ENCODE measurements around the gene PWWP2A.
"Not testable (repeated sequence)": the region's sequence is repeated elsewhere in the genome, so short reads cannot be mapped to it uniquely, and the experiment has no call there.

PWWP2A gene, protein sequence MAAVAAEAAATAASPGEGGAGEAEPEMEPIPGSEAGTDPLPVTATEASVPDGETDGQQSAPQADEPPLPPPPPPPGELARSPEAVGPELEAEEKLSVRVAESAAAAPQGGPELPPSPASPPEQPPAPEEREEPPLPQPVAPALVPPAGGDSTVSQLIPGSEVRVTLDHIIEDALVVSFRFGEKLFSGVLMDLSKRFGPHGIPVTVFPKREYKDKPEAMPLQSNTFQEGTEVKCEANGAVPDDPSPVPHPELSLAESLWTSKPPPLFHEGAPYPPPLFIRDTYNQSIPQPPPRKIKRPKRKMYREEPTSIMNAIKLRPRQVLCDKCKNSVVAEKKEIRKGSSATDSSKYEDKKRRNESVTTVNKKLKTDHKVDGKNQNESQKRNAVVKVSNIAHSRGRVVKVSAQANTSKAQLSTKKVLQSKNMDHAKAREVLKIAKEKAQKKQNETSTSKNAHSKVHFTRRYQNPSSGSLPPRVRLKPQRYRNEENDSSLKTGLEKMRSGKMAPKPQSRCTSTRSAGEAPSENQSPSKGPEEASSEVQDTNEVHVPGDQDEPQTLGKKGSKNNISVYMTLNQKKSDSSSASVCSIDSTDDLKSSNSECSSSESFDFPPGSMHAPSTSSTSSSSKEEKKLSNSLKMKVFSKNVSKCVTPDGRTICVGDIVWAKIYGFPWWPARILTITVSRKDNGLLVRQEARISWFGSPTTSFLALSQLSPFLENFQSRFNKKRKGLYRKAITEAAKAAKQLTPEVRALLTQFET

DNA sequence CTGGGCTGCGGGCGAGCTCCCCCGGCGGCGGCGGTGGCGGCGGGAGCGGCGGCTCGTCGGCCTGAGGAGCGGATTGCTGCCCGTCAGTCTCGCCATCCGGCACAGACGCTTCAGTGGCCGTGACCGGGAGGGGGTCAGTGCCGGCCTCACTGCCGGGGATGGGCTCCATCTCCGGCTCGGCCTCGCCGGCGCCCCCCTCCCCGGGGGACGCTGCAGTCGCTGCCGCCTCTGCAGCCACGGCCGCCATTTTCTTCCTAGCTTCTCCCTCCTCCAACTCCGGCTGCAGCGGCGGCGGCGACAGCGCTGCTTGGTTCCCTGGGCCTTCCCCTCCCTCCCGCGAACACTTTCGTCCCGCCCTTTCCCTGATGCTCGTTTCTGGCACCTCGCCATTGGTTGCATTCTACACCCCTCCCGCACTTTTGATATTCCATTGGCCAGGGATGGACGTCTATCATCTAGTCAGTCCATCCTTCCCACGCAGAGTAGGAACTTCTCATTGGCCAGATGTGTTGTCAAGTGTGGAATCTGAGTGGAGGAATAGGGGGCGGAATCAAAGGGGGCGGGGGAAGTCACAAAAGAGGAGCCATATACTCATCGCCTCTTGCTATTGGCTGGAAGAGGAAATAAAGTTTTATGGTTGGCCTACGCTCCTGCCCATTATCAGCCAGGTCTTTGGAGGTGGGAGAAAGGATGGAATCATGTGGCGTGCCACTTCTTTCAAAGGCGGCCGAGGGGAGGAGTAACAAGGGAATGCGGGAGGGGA, at the start of gene PWWP2A:
Gene PWWP2A, minus strand, starts transcription at position 309 of the 763 bp plus-strand sequence. Its CDS starts 62 bp downstream, at position 247.
- FAIRE-seq, result peak; percentile 97
- peak; percentile 99 for DNase-seq (ENCODE audit: insufficient read length, low spot score)

DNA sequence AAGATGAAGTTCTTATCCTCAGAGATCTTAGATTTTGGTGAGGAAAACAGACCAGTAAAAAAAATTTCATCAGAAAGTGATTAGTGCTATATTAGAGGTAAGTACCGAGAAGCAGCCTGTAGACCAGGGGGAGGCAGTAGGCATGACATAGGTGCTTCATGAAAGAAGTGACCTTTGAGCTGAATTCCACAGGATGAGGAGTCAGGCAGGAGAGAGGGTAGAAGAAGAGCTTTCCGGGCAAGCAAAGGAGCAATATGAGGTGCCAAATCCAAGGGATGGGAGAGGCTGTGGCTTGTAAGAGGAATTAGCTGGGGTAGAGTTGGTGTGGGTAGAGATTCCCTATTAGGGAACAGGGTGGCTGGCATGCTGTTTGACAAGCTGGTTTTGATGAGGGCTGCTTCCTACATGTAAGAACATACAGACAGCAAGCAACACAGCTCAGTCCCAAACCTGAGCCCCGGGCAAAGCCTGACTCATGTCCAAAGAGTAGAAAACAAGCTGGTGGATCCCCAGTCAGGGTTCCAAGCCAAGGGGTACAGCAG, 48.4 kb upstream of the PWWP2A start:
- DNase-seq (ENCODE audit: insufficient read length, low spot score), result no peak
- FAIRE-seq, result no peak

DNA sequence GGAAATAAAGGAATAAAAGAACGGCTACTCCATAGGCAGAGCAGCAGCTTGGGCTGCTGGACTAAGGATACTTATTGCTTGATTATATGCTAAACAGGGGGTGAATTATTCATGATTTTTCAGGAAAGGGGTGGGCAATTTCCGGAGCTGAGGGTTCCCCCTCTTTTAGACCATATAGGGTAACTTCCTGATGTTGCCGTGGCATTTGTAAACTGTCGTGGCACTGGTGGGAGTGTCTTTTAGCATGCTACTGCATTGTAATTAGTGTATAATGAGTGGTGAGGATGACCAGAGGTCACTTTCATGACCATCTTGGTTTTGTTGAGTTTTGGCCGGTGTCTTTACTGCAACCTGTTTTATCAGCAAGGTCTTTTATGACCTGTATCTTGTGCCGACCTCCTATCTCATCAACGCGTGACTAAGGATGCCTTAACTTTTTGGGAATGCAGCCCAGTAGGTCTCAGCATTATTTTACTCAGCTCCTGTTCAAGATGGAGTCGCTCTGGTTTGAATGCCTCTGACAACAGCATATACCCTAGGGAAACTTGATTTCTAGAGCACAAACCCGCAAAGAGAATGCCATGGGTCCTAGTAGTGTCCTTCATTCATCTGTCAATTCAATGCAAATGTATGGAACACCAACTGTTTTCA, 47.8 kb upstream of the PWWP2A start:
- no peak for DNase-seq (ENCODE audit: insufficient read length, low spot score)
- FAIRE-seq, result no peak

DNA sequence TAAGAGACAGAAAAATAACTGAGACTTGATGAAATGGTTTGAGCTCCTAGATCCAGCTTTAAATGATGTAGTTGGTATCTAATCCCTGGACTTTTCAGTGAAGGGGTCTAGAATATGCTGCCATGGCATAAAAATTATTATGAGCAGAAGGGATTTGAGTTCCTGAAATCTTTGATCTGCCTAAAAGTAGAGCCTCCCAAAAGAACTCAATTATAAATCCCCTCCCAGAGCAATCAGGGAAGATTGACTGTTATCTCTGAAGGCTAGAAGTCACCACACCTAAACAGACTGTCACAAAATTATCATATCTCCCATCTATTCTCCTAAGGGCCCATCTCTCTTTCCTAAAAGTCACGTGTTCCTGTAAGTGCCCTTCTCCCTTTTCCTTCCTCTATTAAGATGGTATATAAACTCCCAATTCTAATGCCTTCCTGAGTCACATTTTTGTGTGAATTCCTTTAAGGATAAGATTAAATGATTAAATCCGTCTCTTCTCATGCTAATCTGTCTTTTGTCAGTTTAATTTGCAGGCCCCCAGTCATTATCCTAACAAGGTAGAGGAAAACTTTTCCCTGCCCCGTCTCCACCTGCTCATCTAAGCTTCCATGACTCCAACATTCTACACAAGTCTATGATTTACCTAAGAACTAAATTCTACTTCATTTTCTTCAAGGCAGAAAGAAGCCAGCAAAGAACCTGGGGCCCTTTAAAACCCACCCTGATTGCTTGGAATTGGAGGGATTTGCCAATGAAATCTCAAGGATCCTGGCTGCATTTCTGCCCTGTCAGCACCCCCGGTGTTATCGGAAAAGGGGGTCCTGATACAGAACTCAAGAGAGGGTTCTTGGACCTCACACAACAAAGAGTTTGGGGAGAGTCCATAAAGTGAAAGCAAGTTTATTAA, 47.1 kb upstream of the PWWP2A start:
- DNase-seq (ENCODE audit: insufficient read length, low spot score) (no peak), FAIRE-seq (no peak)

DNA sequence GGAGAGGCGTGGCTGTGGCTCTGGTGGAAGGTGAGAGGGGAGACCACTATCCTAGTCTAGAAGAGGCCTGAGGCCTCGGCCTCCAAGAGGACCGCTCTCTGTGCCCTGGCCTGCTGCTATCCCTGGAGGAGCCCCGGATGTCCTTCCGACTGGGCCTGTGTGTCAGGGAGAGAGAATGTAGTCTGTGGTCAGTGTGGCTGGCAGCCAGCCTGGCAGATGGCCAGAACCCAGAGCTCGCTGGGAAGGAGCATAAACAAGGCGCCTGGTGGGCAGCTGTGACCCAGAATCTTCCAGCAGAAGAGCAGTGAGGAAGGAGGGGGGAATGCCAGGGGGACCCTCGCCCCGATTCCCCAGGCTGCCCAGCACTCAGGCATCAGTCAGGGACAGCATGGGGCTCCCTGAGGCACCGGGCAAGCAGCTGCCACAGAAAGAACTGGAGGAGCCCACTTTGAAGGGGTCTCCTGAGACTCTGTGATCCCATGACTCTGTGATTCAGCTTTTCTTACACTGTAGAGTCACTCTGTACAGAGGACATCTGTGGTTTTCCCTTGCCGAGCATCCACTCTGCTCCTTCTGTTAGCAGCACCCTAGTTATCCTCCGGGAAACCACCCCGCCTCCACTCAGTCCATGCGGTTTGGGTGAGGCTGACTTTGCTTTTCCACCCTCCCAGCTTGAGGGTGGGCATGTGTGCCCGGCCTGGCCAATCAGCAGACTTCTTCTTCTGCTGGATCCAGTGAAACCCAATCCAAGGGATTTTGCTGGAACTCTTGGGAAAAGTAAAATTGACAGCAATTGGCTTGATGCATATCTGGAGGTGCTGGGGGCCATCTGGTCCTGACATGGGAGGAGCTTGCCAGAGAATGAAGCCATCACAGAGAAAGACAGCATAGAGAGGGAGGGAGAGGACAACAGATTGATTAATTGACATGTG, 46.2 kb upstream of the PWWP2A start:
- peak; percentile 97 for DNase-seq (ENCODE audit: insufficient read length, low spot score)
- FAIRE-seq, result peak; percentile 98

DNA sequence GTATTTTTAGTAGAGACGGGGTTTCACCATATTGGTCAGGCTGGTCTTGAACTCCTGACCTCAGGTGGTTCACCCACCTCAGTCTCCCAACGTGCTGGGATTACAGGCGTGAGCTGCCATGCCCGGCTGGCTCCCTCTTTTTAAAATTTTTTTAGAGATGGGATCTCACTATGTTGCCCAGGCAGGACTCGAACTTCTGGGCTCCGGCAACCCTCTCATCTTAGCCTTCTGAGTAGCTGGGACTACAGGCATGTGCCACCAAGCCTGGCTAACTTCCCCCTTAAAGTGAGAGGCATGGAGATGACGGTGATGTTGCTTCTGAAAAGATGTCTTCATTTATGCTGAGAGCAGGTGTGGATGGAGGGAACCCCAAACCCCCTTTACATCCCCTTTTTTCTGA, 43.7 kb upstream of the PWWP2A start:
- FAIRE-seq (no peak), DNase-seq (ENCODE audit: insufficient read length, low spot score) (no peak)

DNA sequence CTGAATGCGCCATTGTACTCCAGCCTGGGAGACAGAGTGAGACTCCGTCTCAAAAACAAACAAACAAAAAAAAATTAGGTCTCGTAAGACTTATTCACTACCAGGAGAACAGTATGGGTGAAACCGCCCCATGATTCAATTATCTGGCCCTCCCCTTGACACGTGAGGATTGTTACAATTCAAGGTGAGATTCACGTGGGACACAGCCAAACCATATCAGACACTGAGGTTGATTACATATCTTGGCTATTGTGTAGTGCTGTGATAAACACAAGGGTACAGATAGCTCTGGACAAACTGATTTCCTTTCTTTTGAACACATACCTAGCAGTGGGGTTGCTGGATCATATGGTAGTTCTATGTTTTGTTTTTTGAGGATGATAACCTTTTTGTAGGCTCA, 42.4 kb upstream of the PWWP2A start:
- DNase-seq (ENCODE audit: insufficient read length, low spot score) (no peak), FAIRE-seq (no peak)

DNA sequence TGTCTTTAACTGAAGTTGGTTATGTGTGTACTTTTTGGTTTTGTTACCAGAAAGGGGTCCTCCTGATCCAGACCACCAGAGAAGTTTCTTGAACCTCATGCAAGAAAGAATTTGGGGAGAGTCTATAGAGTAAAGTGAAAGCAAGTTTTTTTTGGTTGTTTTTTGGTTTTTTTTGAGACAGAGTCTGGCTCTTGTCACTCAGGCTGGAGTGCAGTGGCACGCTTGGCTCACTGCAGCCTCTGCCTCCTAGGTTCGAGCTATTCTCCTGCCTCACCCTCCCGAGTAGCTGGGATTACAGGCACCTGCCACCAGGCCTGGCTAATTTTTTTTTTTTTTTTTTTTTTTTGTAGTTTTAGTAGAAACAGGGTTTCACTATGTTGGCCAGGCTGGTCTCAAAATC, 41.6 kb upstream of the PWWP2A start:
- FAIRE-seq; DNase-seq (ENCODE audit: insufficient read length, low spot score): not testable (repeated sequence)

DNA sequence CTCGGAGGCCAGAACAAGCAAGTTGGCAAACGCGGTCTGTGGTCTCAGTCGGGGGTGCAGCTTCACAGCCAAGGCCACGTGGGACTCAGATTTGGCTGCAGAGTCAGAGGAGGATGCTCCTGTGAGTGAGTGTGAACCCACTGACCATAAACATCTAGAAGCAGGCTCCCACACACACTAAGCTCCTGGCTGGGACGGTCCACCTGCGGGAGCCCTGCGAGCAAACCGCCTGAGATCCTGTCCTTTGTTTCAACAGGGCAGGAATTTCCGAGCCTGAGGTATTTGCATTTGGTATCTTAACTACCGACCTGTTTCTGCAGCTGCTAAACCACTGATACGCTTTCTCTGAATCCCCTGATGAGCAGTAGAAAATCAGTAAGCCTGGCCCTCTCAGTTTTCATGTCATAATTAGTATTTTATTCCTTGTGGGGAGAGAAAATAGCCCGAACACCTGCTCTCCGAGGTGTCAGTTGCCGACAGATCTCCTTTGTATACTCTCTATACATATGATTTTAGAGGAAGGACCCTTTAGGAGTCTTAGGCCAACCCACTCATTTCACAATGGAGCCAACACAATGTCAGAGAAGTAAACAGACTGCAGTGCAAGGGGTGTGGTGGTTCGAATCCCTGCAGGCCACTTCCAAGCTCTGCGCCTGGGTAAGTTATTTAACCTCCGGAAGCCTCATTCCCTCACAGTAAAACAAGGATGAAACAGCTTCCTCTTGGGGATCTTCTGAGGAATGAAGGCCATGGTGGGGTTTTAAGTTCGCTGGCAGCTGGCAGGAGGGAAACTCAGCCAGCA, 40.9 kb upstream of the PWWP2A start:
- no peak for DNase-seq (ENCODE audit: insufficient read length, low spot score)
- FAIRE-seq, result no peak

DNA sequence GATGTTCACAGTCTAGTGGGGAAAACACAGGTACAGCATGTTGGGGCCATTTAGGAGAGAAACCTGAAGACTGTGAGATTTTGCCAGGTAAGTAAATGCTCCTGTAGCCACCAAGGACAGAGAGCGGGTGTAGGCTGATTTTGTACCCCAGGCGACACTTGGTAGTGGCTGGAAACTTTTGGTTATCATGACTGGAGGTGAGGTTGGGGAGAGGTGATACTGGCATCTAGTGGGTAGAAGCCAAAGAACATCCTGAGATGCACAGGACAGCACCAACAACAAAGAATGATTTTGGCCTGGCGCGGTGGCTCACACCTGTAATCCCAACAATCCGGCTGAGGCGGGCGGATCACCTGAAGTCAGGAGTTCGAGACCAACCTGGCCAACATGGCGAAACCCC, 38.8 kb upstream of the PWWP2A start:
- DNase-seq (ENCODE audit: insufficient read length, low spot score) (no peak), FAIRE-seq (no peak)

DNA sequence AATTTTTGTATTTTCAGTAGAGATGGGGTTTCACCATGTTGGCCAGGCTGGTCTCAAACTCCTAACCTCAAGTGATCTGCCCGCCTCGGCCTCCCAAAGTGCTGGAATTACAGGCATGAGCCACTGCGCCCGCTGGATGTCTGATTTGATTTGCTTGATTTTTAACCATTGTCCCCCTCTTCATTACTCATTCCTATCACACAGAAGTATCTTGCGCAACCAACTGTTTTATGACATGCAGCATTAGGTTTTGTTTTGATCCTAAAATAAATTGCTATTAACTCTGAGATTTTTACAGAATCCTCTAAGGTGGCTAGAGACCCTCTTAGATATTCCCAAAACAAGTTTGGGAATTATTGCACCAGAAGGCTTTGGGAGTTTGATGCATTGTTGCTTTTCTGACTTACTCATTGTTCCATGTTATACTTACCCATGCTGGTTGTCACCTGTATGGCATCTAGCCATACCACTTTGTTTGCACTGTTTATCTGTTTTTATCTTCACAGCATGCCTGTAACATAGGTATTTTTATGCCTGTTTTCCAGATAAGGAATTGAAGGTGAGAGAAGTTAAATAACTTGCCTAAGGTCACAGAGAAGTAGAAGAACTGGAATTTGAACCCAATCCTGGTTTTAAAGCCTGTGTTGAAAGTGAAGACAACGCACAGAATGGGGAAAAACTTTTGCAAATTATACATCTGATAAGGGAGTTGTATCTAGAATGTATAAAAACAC, 35.9 kb upstream of the PWWP2A start:
- DNase-seq (ENCODE audit: insufficient read length, low spot score) (no peak), FAIRE-seq (no peak)

DNA sequence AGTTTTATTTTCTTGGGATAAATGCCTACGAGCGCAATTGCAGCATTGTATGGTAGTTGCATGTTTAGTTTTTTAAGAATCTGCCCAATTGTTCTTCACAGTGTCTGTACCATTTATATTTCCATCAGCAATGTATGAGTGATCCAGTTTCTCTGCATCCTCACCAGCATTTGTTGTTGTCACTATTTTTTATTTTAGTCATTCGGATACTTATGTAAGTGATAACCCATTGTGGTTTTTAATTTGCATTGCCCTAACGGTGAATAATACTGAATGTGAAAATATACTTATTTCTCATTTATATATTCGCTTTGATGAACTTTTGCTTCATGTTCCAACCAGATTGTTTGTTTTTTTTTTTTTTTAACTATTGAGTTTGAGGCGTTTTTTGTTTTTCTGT, 33.7 kb upstream of the PWWP2A start:
- DNase-seq (ENCODE audit: insufficient read length, low spot score) (no peak), FAIRE-seq (no peak)

DNA sequence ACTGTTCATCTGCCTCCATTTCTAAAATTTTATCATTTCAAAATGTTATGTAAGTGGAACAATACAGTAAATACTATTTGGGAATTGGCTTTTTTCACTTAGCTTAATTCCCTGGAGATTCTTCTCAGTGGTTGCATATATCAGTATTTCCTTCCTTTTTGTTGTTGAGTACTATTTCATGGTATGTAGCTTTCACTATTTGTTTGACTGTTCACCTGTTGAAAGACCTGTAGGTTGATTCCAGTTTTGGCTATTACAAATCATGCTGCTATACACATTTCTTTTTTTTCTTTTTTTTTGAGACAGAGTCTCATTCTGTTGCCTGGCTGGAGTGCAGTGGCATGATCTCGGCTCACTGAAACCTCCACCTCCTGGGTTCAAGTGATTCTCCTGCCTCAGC, 33.0 kb upstream of the PWWP2A start:
- FAIRE-seq, result no peak

DNA sequence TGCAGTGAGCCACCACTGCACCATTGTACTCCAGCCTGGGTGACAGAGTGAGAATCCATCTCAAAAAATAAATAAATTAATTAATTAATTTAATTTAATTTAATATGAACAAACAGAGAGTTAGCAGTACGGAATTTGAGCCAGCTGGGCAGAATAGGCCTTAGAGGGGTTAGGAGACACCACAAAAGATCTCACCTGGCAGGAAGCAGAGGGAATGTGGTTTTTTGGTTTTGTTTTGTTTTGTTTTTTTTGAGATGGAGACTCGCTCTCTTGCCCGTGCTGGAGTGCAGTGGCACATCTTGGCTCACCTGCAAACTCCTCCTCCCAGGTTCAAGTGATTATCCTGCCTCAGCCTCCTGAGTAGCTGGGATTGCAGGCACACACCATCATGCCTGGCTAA, 31.8 kb upstream of the PWWP2A start:
- FAIRE-seq, result no peak
- no peak for DNase-seq (ENCODE audit: insufficient read length, low spot score)

More for the DNA sequence above, 33.0 kb upstream of the PWWP2A start:
- DNase-seq (ENCODE audit: insufficient read length, low spot score), result no peak

DNA sequence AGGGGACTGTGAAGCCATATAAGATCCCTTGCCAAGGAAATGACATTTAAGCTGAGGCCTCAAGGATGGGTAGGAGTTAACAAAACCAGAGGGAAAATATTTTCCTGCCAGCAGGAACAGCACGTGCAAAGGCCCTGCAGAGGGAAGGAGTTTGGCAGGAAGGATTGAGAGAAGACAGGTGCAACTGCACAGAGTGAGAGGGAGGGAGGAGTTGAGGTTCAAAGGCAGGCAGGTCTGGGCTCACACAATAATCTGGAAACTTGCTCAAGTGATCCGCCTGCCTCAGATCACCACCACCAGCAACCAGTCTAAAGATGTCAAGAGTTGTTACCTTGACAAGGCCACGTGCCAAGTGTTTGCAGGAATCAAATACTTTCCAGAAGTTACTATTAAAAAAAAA, 31.1 kb upstream of the PWWP2A start:
- FAIRE-seq, result no peak
- DNase-seq (ENCODE audit: insufficient read length, low spot score), result no peak

DNA sequence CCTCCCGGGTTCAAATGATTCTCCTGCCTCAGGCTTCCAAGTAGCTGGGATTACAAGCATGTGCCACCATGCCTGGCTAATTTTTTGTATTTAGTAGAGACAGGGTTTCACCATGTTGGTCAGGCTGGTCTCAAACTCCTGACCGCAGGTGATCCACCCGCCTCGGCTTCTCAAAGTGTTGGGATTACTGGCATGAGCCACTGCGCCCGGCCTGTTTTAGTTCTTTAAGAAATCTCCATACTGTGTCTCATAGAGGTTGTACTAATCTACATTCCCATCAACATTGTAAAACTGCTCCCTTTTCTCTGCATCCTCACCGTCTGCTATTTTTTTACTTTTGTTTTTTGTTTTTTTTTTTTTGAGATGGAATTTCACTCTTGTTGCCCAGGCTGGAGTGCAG, 25.2 kb upstream of the PWWP2A start:
- DNase-seq (ENCODE audit: insufficient read length, low spot score); FAIRE-seq: not testable (repeated sequence)

DNA sequence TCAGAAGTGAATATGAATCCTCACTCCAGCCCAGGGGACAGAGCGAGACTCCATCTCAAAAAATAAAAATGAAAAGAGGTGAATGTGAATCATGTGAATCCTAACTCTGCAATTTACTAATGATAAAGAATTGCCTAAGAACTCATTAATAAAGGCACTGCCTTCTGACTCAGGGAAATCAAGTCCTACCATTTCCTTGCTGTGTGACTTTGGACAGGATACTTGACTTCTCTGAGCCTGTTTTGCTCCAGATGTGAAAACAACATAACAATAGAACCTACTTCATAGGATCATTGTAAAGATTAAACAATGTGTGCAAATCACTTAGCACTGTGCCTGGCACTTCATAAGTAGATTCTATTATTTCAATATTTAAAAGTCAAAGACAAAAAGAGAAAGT, 15.1 kb upstream of the PWWP2A start:
- FAIRE-seq (no peak), DNase-seq (ENCODE audit: insufficient read length, low spot score) (no peak)
